HG03139 (cell line): Measurements from ENCODE around the gene LRRC19.
A peak's percentile ranks its signal among the peaks of the same experiment; 100 is the strongest.

Experiments
- ATAC-seq: cut with Tn5 transposase; IDR thresholded peaks from one replicate; pipeline ENCODE4 v1.9.1; 2021; ENCODE audit not compliant: unreplicated experiment

Gene LRRC19

DNA sequence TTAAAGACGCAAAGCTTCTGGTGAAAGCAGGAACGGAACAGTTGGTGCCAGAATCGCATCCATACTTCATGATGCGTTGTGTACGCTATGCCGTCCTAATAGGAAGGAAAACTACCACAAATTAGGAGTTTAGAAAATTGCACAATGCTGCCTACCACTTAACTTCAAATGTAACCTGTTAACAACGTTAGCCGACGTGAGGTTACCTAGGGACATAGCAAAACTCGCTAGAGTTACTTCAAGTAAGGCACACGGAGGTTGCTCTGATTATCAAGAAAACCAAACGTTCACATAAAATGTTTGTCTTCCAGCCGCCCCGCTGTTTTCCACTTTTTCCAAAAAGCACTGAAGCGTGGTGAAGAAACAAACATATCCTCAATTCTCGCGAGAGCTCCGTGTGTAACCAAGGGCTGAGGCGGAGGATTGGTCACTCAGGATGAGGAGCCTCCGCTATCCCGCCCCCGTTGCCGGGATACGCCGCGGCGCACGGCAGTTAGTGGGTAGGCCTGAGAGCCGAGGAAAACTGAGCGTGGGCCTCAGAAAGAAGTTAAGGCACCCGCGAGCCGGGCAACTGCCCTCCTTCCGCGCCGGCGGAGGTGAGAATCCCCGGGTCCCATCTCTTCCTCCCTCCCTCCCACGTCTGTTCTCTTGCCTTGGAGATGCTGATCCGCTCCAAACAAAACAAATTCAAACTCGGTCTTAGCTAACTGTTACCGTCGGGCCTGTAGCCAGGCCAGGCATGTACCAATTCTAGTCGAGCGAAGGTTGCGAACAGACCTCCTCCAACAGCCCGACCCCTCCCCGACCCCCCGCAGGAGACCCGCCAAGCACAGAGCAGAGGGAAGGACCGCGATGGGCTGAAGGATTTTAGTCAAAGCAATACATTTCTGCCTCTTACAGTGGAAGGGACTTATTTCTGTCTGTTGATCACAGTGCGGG lies 49.3 kb downstream of the LRRC19 start, which contains the start of gene IFT74:
Gene IFT74, plus strand, starts transcription at position 492 of the 939 bp plus-strand sequence. CDS start 5,556 bp downstream, outside the sequence.
- ATAC-seq: peak; percentile 100

DNA sequence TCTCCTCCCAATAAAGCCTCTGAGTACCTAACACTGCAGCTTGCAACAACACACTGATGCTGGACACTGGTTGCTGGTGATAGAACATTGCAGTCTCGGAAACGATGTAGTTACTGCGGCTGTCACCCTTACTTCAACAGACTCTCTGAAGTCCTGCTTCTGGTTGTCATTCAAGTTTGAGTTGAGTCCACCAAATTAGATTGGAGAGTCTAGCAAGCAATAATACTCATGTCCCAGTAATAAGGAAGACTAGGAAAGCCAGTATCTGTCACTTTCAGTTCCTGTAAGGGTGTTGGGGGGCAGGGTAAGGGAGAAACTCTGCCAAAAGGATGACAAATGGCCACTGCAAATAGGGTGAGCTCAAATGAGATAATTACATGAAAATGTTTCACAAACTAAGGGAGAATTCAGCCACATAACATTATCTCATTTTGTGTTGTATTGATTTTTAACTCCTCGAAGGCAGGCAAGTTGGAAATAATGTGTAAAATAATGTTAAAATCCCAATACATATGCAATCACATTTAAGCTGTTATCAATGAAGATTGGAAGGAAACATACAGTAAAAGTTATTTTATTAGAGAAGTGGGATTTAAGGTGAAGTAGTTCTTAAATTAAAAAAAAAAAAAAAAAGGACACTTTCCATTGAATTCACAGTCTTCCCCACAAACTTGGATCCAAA lies 50.1 kb downstream of the LRRC19 start:
- ATAC-seq: no peak

DNA sequence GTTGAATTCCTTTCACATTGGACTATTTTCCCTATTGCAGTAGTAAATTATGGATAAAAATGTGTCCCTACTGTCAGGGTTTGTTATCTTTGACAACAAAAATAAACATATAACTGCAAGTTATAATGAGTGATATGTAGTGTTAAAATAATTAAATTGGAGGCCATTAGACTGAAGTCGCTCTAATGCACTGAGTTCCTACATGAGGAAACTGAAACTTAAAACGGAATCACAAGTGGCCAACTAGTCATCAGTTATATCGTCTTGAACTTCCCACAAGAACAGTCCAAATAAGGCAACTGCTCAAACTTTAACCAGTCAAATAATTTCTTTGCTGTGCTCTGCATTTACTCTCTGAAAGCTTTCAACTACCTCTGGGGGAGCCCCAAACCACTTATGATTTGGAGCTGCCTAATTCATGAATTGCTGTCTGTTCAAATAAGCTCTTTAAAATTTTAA lies 51.4 kb downstream of the LRRC19 start:
- no peak for ATAC-seq

DNA sequence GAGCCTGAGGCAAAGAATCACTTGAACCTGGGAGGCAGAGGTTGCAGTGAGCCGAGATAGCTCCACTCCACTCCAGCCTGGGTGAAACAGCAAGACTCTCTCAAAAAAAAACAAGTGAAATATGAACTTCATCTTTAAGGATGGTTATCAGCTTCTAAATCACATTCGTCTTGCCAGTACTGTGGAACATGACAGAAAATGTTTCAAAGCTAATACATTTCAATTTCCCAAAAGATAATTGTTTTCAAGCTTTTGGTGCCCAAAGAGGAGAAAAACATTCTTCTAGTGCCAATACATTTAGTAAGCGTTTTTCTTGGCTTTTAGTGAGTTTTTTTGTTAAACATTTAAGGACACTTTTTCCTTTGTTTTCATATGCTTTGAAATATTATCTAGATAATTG lies 53.7 kb downstream of the LRRC19 start:
- no peak for ATAC-seq

DNA sequence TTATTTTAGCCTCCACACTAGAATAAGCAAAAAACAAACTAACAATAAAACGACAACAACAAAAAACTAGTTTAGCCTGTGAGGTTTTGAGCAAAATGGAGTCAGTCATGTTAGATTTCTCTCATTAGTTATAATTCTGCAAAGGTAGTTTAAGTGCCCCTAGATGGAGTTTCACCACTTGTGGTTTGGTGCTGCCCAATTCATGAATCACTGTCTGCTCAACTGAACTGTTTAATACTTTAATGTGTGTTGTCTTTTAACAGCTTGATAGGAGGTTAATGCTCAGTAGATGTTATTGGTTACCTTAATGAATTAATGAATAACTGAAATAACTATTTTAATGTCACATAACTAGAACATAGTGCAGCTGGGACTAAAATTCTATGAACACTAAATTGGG lies 55.0 kb downstream of the LRRC19 start:
- no peak for ATAC-seq

DNA sequence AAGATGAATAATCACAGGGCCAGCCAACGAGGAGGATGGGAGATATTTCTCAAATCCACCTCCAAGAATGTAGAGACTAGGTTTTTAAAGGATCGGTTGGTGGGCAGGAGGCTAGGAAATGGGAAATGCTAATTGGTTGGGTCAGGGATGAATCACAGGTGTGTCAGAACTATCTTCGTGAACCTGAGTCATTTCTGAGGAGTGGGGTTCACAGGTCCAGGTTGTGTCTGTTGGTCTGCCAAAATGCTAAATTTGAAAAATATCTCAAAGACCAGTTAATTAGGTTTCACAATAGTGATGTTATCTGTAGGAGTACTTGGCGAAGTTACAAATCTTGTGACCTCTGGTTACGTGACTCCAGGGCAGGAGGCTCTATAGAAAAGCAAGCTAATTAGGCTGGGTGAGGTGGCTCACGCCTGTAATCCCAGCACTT lies 55.8 kb downstream of the LRRC19 start:
- no peak for ATAC-seq

DNA sequence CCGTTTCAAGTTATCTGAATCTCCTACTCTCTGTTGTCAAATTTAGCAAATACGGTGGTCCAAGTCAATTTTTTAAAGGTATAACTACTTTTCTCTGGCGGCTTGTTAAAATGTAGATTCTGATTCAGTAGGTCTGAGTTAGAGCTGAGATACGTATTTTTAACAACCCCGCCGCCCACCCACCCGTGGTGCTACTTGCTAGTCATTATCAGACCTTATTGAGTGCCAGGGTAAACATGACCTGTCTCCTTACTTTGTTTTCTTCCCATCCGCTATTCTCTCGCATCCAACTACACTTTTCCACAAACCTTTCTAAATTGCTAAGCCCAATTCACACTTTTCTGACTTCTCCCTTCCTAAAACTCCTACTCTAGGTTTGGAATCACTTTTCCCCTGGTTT lies 57.7 kb downstream of the LRRC19 start:
- ATAC-seq: no peak

DNA sequence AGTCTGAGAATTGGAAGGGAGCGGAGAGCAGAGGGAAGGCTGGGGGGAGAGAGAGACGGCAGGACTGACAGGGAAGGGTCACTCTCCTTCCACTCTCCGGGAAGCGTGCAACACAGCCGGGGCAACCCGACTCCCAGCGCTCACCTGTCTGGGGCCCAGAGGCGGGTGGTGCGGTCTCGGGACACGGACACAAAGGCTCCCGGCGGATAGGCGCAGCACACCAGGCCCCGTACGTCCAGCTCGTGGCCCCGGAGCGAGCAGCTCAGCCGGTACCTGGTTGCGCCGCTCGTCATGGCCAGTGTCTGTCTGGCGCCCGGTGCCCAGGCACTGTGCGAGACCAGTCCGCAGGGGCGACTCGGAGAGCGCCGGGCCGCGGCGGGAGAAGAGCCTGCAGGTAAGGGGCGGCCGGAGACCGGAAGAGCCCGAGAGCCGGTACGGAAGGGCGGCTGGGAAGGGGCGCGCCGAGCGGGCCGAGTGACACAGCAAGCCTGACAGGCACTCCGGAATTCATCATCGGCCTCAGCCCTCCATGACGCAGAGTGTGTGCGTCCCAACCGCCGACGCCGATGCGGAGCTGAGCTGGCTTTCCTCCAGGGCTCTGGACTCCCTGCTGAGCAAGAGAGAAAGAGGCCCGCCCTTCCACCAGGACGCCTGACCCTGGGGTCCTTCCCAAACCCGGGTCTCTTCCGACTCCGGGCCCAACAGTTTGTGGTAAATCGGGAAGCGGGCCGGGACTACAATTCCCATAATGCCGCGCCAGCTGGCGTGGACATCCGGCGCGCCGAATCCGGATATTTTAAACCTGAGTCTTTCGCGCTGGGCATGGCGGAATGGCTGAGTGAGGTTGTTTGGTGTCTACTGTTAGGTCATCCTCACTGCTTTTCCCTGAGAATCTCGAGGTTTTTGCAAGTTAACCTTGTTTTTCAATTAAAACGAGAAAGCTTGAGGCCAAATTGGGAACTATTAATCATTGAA lies 58.4 kb downstream of the LRRC19 start, which contains the start of gene PLAA:
Gene PLAA, minus strand, starts transcription at position 490 of the 975 bp plus-strand sequence. Its CDS starts 197 bp downstream, at position 293.
- ATAC-seq: peak; percentile 98

DNA sequence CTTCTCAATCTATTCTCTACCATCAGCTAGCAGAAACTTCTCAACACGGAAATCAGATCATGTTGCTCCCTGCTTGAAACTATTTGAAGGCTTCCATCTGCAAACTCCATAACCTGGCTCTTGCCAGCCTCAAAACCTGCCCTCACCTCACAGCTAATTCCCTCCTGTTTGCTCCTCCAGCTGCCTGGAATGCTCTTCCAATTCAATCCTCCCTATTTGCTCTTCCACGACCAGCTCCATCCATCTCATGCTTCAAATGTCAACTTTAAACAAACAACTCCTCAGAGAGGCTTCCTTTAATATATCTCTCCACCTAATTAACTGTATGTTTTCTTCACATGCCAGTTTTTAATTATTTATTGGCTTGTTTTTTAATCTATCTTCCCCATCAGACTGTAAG lies 59.9 kb downstream of the LRRC19 start:
- ATAC-seq: no peak
